Stimulated activated CD8-positive, alpha-beta memory T cell treated with anti-CD3 and anti-CD28 coated beads, Interleukin-12 subunit alpha, Interleukin-12 subunit beta, amount 100 ng/mL, for 1 hour (primary cell): Measurements from ENCODE around the gene KATNAL1.

Source experiments
- DNase-seq: peaks from one replicate; pipeline ENCODE4 v3.0.0-alpha.2; 2020; ENCODE audit warnings: low read depth

The KATNAL1 gene

GRCh38 chr13:30163441-30163840, 143.9 kb downstream of the KATNAL1 start:
- no peak for DNase-seq

GRCh38 chr13:30159446-30159839, 147.9 kb downstream of the KATNAL1 start:
- DNase-seq: no peak

- DNase-seq: no peak
These were observed 148.4 kb downstream of the KATNAL1 start for GRCh38 chr13:30158774-30159445.

GRCh38 chr13:30157616-30157993, 149.7 kb downstream of the KATNAL1 start:
- no peak for DNase-seq

GRCh38 chr13:30156826-30157615, 150.3 kb downstream of the KATNAL1 start:
- no peak for DNase-seq

GRCh38 chr13:30156270-30156669, 151.1 kb downstream of the KATNAL1 start:
- DNase-seq: no peak

- DNase-seq: no peak
These were observed 152.4 kb downstream of the KATNAL1 start for GRCh38 chr13:30154931-30155330.

- no peak for DNase-seq
These were observed 152.8 kb downstream of the KATNAL1 start for GRCh38 chr13:30154531-30154930.

GRCh38 chr13:30153545-30154426, 153.6 kb downstream of the KATNAL1 start:
- DNase-seq: no peak
